T1000 (cell line): ENCODE data around the gene PCP4.

Experiments used
- DNase-seq: peaks from one replicate; lab custom pipeline; 2025; ENCODE audit warnings: mixed read lengths; lab: John Stamatoyannopoulos, UW

The PCP4 gene

GRCh38 chr21:39972976-39973770 is 105.9 kb downstream of the PCP4 start:
- DNase-seq = no peak

DNA sequence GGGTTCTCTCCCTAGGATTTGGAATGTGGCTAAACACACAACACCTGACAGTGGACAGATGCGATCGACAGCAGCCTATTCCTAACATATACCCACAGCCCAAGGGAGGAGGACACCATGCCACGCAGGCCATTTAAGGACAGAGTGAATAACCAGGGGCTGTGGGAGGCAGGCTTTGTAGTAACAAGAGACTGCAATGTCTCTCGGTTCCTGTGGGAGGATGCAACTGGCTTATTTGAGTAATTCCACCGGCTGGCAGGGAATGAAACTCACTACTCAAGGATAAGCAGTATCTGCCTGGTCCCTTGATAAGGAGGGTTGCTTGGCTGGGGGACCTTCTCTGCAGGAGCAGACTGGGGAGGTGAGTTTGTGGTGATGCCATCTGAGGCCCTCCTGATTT is 109.6 kb downstream of the PCP4 start:
- no peak for DNase-seq
